NCI-H1092 treated with DMSO at 0.1 percent for 48 hours (cell line): ENCODE measurements around the gene TFPT.

Experiments used
- DNase-seq: peaks from one replicate; lab custom pipeline; 2025; lab: John Stamatoyannopoulos, UW

TFPT gene

GRCh38 chr19:54077334-54077733 is 38.1 kb downstream of the TFPT start:
- no peak for DNase-seq

DNA sequence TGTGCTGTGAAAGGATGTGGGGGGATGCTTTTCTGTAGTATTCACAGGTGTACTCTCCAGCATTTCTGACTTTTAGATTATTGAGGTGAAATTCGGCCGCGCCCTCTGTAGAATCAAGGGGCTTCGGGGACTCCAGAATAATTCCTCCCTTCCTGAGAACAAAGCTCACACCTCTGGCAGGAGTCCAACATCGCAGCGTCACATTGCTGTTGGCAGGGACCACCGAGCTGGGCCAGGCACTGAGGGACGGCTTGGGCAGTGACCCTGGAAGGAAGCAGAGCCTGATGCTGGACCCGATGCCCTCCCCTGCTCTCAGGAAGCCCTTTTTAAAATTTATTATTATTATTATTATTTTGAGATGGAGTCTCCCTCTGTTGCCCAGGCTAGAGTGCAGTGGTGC is 40.6 kb downstream of the TFPT start:
- DNase-seq = no peak

DNA sequence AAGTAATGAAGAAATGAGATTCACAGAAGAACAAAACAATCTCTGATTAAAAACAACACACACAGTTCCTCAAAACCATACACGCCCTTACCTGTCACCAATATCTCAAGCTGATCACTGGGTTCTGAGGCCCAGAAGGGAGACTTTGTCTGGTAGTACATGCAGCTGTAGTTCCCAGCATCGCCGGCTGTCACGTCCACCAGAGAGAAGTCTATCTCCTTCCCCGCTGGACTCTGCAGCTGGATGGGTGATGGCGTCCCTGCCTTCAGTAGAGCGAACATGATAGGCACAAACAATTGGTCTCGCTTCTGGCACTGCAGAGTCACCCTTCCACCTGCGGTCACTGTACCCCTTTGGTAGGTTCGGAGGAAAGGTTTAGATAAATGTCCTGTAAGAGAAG is 41.6 kb downstream of the TFPT start:
- no peak for DNase-seq

GRCh38 chr19:54069470-54069869 is 46.0 kb downstream of the TFPT start:
- no peak for DNase-seq

- no peak for DNase-seq
Observed at GRCh38 chr19:54063350-54064116, 51.9 kb downstream of the TFPT start, which contains the start of gene VSTM1. Gene VSTM1 (minus strand): TSS chr19:54063897. CDS start chr19:54063777, 120 bp downstream.

DNA sequence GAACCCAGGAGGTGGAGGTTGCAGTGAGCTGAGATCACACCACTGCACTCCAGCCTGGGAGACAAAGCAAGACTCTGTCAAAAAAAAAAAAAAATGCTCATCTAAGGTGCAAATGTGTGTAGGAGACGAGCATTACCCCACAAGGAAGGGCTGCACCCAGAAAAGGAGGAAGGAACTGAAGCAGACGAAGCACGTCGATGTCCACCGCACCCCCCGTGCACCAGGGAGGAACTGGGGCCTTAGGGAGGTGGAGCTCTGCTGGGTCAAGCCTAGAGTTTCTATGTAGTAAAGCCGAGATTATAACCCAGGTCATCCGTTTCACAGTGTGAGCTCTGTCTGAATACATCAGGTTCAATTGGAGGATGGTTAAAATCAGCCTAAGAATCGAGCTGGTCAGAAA is 52.8 kb downstream of the TFPT start:
- no peak for DNase-seq
